AG09309 (cell line): ENCODE measurements around the gene NR2C2.
"Not testable (repeated sequence)": the region's sequence is repeated elsewhere in the genome, so short reads cannot be mapped to it uniquely, and the experiment has no call there.

Experiments used
- DNase-seq: peaks from one replicate; pipeline ENCODE4 v3.0.0-alpha.2; 2010; ENCODE audit warnings: low read depth
- H3K4me3 ChIP-seq: 2 replicates; pipeline ENCODE4 v1.5.1; 2011; ENCODE audit warnings: mild to moderate bottlenecking, low read depth, low read length, moderate library complexity; ENCODE audit not compliant: control insufficient read depth
- TF ChIP-seq, protein P1 (sequence below): IDR thresholded peaks from 2 replicates; pipeline ENCODE4 v1.5.1; 2011; ENCODE audit warnings: mild to moderate bottlenecking, low read depth, low read length, inconsistent platforms; ENCODE audit not compliant: insufficient read depth, control insufficient read depth; ENCODE audit errors: missing control alignments

The NR2C2 gene

DNA sequence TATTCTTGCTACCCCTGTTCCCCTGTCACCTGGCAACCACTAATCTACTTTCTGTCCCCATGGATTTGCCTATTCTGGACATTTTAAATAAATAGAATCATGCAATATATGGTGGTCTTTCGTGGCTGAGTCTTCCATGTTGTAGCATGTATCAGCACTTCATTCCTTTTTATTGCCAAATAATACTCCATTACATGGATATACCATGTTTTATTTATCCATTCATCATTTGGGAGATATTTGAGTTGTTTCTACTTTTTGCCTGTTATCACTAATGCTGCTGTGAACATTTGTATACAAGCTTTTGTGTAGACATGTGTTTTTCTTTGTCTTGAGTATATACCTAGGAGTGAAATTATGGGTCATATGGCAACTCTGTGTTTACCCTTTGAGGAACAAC is 50.6 kb downstream of the NR2C2 start:
- TF ChIP-seq, protein P1, sequence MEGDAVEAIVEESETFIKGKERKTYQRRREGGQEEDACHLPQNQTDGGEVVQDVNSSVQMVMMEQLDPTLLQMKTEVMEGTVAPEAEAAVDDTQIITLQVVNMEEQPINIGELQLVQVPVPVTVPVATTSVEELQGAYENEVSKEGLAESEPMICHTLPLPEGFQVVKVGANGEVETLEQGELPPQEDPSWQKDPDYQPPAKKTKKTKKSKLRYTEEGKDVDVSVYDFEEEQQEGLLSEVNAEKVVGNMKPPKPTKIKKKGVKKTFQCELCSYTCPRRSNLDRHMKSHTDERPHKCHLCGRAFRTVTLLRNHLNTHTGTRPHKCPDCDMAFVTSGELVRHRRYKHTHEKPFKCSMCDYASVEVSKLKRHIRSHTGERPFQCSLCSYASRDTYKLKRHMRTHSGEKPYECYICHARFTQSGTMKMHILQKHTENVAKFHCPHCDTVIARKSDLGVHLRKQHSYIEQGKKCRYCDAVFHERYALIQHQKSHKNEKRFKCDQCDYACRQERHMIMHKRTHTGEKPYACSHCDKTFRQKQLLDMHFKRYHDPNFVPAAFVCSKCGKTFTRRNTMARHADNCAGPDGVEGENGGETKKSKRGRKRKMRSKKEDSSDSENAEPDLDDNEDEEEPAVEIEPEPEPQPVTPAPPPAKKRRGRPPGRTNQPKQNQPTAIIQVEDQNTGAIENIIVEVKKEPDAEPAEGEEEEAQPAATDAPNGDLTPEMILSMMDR, result no peak
- no peak for DNase-seq
- H3K4me3 ChIP-seq, result no peak overlapping the region

DNA sequence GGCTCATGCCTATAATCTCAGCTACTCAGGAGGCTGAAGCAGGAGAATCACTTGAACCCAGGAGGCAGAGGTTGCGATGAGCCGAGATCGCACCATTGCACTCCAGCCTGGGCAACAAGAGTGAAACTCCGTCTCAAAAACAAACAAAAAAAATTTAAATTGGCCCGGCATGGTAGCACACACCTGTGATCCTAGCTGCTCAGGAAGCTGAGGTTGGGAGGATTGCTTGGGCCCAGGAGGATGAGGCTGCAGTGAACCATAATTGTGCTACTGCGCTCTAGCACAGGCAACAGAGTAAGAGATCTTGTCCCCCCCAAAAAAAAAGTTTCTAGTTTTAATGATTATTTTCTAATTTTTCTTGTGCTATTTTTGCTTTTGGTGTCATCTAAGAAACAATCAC is 51.8 kb downstream of the NR2C2 start:
- H3K4me3 ChIP-seq, DNase-seq: not testable (repeated sequence)

DNA sequence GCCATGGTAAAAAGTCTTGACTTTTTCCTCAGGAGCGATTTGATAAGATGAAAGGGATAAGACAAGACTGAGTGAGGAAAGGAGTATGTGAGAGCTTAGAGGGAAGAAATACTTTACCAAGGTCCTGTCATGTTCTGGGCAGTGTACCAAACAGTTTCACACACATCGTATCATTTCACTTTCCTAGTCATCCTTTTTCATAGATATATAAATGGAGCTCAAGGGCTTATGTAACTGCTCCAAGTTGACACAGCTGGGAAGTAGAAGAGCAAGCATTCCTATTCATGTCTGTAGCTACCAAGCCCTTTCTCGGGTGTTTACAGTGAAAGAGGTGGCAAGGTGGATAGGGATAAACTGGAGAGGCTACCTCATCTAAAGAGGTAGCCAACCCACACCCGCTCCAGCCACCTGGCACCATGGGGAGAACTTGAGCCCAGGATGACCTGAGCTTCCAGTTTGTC is 60.3 kb downstream of the NR2C2 start:
- peak; percentile 85 for DNase-seq
- TF ChIP-seq, protein P1, result no peak
- H3K4me3 ChIP-seq, result no peak overlapping the region

DNA sequence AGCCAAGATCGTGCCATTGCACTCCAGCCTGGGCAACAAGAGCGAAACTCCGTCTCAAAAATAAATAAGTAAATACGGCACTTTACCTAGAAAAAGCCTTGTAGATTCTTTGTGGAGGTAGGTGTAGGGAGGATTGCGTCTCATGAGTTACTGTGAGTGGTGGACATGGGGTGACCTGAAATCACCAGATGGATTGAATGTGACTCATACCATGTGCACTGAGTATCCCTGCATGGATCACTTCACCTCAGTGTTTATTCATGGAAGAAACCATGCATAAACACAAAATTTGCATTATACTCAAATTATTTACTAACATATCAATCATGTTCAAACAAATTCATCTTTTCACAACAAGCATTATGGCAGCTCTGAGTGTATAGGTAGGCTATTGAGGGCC is 61.8 kb downstream of the NR2C2 start:
- DNase-seq, result no peak
- H3K4me3 ChIP-seq, result no peak overlapping the region
- TF ChIP-seq, protein P1, result no peak

DNA sequence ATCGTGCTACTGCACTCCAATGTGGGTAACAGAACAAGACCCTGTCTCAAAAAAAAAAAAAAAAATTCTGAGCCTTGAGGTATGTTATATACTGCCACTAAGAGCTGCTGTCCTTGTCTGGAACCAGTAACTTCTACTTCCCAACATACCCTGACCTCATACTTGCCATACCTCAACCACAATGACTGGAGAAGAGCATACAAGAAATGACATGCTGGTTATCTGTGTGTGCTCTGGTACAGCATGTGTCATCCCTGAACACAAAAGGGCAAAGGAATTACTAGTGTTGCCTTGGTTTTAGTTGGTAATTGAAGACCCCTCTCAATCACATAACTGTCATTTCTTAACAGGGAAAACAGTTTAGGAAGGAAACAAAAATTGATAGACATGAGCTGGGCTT is 63.3 kb downstream of the NR2C2 start:
- TF ChIP-seq, protein P1, result no peak
- no peak for DNase-seq
- no peak overlapping the region for H3K4me3 ChIP-seq

DNA sequence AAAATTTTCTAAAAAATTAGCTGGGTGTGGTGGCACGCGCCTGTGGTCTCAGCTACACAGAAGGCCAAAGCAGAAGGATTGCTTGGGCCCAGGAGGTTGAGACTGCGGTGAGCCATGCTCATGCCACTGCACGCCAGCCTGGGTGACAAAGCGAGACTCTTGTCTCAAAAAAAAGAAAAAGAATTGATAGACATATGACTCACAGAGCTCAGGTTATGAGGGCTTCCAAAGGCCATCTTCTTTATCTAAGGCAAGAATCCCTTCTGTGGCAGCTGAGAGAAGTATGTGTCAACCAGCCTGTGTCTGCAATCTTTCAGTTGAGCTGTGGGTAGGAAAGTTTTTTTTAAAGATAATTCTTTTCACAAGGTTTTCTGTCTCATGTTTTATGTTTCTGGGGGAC is 63.8 kb downstream of the NR2C2 start:
- no peak overlapping the region for H3K4me3 ChIP-seq
- DNase-seq, result no peak
- TF ChIP-seq, protein P1, result no peak

DNA sequence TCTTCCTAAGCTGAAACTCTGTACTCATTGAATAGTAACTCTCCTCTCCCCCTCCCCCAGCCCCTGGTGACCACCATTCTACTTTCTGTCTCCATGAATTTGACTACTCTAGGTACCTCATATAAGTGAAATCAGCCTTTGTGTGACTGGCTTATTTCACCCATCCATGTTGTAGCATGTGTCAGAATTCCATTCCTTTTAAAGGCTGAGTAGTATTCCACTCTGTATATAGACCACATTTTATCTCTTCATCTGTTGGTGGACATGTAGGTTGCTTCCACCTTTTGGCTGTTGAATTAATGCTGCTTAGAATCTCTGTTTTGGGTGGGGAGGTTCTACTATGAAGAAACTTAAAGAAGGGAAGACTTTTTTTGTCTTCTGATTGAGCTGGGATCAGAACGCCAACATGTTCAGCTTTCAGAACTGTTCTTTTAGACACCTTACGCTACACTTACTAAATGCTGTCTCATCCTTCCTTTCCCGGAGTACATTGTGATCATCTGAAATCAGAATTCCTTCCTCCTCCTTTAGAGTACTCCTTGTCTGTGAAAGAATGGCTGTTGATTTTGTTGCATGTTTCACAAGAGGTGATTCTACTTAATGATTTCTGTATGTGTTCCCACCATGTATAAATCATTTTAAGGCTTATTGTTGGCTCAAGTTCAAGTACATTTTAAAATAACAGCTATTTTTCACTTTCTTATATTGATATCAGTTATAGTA is 67.4 kb downstream of the NR2C2 start:
- no peak overlapping the region for H3K4me3 ChIP-seq
- TF ChIP-seq, protein P1, result no peak
- DNase-seq, result no peak
